VCaP (cell line): ENCODE data around the gene SHMT2.

ENCODE experiments used
- H3K27ac ChIP-seq: fragments of 450-650 bp; 2 replicates; pipeline ENCODE4 v1.5.1; 2017
- CTCF ChIP-seq: fragments of 450-650 bp; conservative IDR thresholded peaks from 2 replicates; pipeline ENCODE4 v1.5.1; 2017; ENCODE audit warnings: mild to moderate bottlenecking, moderate library complexity

The SHMT2 gene

DNA sequence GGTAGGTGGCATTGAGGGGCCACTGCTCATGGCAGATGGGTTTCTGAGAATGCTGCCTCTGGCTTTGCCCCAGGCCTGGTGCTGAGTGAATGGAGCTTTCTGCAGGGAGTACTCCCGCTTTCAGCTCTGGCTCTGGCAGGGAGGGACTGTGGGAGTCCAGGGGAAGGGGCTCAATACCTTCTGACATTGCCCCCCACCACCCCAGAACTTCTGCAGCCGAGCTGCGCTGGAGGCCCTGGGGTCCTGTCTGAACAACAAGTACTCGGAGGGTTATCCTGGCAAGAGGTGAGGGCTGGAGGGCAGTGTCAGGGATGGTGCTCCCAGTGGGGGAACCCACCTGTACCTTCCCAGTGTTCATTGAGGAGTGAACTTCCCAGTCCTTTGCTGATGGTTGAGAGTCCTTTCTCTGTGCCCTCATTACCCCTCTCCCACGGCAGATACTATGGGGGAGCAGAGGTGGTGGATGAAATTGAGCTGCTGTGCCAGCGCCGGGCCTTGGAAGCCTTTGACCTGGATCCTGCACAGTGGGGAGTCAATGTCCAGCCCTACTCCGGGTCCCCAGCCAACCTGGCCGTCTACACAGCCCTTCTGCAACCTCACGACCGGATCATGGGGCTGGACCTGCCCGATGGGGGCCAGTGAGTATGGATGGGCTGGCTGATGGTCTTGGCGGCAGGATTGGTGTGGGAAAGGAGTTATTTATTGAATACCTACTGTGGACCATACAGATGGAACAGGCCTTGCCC, 1.9 kb downstream of the SHMT2 start:
- peak overlapping the region; percentile 96 for H3K27ac ChIP-seq
- no peak for TF ChIP-seq CTCF

DNA sequence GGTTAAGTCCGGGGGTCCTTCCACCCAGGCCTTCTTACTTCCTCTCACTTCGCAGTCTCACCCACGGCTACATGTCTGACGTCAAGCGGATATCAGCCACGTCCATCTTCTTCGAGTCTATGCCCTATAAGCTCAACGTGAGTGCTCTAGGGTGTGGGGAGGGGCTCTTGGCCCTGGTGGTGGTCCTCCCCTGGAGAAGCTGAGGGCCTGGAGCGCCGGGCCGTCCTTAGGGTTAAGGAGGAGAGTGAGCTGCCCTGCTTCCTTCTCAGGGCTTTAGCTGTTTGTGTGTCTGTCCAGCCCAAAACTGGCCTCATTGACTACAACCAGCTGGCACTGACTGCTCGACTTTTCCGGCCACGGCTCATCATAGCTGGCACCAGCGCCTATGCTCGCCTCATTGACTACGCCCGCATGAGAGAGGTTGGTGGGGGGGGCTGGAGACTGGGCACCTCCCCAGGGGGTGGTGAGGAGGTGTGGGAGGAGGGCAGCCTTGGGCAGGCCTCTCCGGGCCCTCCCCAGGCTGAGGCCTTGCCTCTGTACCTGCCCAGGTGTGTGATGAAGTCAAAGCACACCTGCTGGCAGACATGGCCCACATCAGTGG, 2.7 kb downstream of the SHMT2 start:
- no peak for TF ChIP-seq CTCF

DNA sequence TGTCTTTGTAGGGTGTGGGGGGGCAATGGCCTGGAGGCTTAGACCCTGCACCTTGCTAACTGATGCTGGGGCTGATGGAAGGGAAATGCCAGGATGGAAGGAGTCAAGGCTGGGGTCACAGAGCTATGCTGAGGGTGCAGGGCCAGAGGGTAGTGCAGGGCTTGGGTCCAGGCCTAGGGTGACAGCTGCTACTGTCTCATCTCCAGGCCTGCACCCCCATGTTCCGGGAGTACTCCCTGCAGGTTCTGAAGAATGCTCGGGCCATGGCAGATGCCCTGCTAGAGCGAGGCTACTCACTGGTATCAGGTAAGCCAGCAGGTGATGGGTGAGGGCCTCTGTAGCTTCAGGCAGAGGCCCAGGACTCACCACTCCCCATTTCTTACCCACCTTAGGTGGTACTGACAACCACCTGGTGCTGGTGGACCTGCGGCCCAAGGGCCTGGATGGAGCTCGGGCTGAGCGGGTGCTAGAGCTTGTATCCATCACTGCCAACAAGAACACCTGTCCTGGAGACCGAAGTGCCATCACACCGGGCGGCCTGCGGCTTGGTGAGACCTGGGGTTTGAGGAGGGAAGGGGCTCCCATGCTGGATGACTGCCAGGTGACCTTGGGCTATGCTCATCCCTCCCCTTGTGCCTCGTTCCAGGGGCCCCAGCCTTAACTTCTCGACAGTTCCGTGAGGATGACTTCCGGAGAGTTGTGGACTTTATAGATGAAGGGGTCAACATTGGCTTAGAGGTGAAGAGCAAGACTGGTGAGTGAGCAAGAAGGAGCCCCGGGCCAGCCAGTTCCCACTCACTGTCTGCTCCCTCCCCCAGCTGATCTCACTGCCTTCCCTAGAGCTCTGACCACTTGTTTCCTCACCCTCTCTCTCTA, 4.1 kb downstream of the SHMT2 start:
- no peak overlapping the region; the same call in 1 of the 2 replicates for H3K27ac ChIP-seq
- TF ChIP-seq CTCF, result no peak

More for the DNA sequence above, 2.7 kb downstream of the SHMT2 start:
- H3K27ac ChIP-seq, result peak overlapping the region; percentile 96; the same call in 1 of the 2 replicates

GRCh38 chr12:57234233-57234570, 4.7 kb downstream of the SHMT2 start:
- no peak overlapping the region; the same call in 1 of the 2 replicates for H3K27ac ChIP-seq
- TF ChIP-seq CTCF, result no peak

- no peak overlapping the region; the same call in 1 of the 2 replicates for H3K27ac ChIP-seq
- TF ChIP-seq CTCF, result no peak
Observed at GRCh38 chr12:57234571-57235016, 5.1 kb downstream of the SHMT2 start.

DNA sequence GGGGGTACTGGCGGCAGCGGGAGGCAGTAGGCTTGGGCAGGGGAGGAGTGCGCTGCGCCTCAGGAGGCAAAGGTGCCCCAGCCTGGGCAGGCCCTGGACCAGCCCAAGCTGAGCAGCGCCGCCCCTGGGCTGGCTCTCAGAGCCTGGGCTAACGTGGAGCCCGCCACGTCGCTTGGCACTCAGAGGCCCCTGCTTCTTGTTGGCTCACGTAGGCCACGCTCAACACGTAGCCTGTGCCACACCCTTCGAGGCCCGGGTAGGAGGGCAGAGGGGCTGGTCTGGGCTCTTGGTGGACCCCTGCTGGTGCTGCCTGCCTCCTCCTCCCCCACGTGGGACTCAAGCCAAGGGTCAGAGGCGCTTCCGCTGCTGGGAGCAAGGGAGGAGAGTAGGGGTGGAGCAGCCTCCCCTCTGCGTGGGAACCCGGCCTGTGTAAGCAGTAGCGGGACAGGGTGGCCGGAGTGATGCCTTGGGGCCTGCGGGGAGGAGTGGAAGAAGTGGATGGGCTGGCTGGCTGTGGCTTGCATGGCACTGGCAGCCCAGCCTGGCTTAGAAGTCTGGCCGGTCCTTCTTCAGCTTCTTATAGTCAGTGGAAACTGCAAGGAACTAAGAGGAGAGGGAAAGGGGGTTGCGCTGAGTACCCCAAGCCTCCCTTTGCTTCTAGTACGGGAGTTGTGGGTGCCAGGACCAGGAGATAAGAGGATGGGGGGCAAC, 5.7 kb downstream of the SHMT2 start:
- H3K27ac ChIP-seq, result no peak overlapping the region
- TF ChIP-seq CTCF, result no peak
